HepG2 (cell line): Measurements from ENCODE around the gene SLIT3. TPM values are rescaled to one million over a fixed set of nuclear protein-coding genes. Genes with fewer than 3 reads are reported as not detected.

ENCODE experiments used
- ATAC-seq: fragments of 200-7000 bp; cut with Tn5 transposase; 3 replicates; pipeline ENCODE4 v1.9.1; 2020; ENCODE audit warnings: mild to moderate bottlenecking, moderate library complexity
- BruUV-seq: library from RNA; stranded (reverse); fragments of 400-500 nt; replicated peaks from 2 replicates; lab custom pipeline; 2021; lab: Mats Ljungman, UMichigan
- CTCF ChIA-PET: fragments of 300-600 bp; formaldehyde crosslinking; extraction: SDS; loops from one replicate; lab custom pipeline; 2021; ENCODE audit warnings: low total read pairs, inconsistent platforms, low intra/inter-chr PET ratio; lab: Yijun Ruan, JAX
- POLR2A ChIA-PET: fragments of 350-600 bp; sonication (Branson Sonifier 250); formaldehyde crosslinking; loops from one replicate; lab custom pipeline; 2020; ENCODE audit warnings: antibody characterized with exemption, inconsistent platforms; lab: Yijun Ruan, JAX
- DNase-seq: peaks from one replicate; pipeline ENCODE4 v3.0.0-alpha.2; 2015; ENCODE audit warnings: low spot score
- FAIRE-seq: peaks from 3 replicates; lab custom pipeline; 2011; peaks lifted over from hg19 to GRCh38; lab: Jason Lieb, UNC
- H2AFZ ChIP-seq: one replicate; pipeline ENCODE4 v1.6.1; 2011; ENCODE audit warnings: low read length, inconsistent platforms
- H3K27ac ChIP-seq: fragments of 300-600 bp; 3 replicates; pipeline ENCODE4 v1.8.0; 2011; ENCODE audit warnings: mixed run types, mild to moderate bottlenecking, mixed read lengths, low read length, inconsistent platforms; ENCODE audit not compliant: insufficient read depth; ENCODE audit errors: extremely low read length
- H3K27me3 ChIP-seq, 2 experiments: fragments of 200-600 bp in 1 of 2; 2 replicates in 1 of 2; 3 replicates in 1 of 2; pipeline versions ENCODE4 v1.6.0 to v1.8.0; 2011; ENCODE audit warnings: low read length in 2 of 2, mild to moderate bottlenecking in 2 of 2, moderate library complexity in 2 of 2, inconsistent platforms in 1 of 2; ENCODE audit not compliant: insufficient read depth in 2 of 2, control insufficient read depth in 1 of 2
- H3K36me3 ChIP-seq, 2 experiments: fragments of 200-600 bp in 1 of 2; replicated peaks in 1 of 2; 2 replicates in 1 of 2; 3 replicates in 1 of 2; pipeline versions ENCODE4 v1.5.1 to v1.8.0; 2011; ENCODE audit warnings: low read length in 2 of 2, inconsistent platforms in 1 of 2; ENCODE audit not compliant: insufficient read depth in 2 of 2, control insufficient read depth in 1 of 2
- H3K4me1 ChIP-seq: 2 replicates; pipeline ENCODE4 v1.5.1; 2012; ENCODE audit warnings: low read length, inconsistent platforms; ENCODE audit not compliant: insufficient read depth
- H3K4me2 ChIP-seq: 2 replicates; pipeline ENCODE4 v1.6.0; 2011; ENCODE audit warnings: low read depth, low read length, inconsistent platforms
- H3K4me3 ChIP-seq, 3 experiments: fragments of 200-600 bp in 1 of 3; sonication (generic), shearing (Covaris generic) in 1 of 3; replicated peaks in 1 of 3; 2 replicates each; pipeline ENCODE4 v1.5.1; 2011 to 2016; ENCODE audit warnings: low read length in 3 of 3, inconsistent platforms in 2 of 3, low read depth in 2 of 3, mild to moderate bottlenecking in 2 of 3, control low read depth in 1 of 3, mixed read lengths in 1 of 3; ENCODE audit not compliant: insufficient read depth in 1 of 3
- H3K79me2 ChIP-seq: one replicate; pipeline ENCODE4 v1.6.1; 2011; ENCODE audit warnings: low read length, inconsistent platforms; ENCODE audit not compliant: insufficient read depth
- H3K9ac ChIP-seq: 2 replicates; pipeline ENCODE4 v1.6.0; 2011; ENCODE audit warnings: mild to moderate bottlenecking, low read depth, low read length, inconsistent platforms; ENCODE audit not compliant: insufficient read depth
- H3K9me3 ChIP-seq: 2 replicates; pipeline ENCODE4 v1.5.1; 2012; ENCODE audit warnings: mild to moderate bottlenecking, low read length
- H4K20me1 ChIP-seq: 2 replicates; pipeline ENCODE4 v1.6.0; 2011; ENCODE audit warnings: inconsistent platforms, mild to moderate bottlenecking, low read length, moderate library complexity; ENCODE audit not compliant: insufficient read depth
- CHD2 ChIP-seq: IDR thresholded peaks from 2 replicates; pipeline ENCODE4 v1.6.1; 2011; ENCODE audit warnings: low read depth, low read length, improper control_type of control experiment
- KLF6 ChIP-seq: IDR thresholded peaks from 2 replicates; pipeline ENCODE4 v1.8.0; 2016; ENCODE audit warnings: missing biosample characterization, missing genetic modification reagents
- PCBP2 ChIP-seq: fragments of 200-400 bp; formaldehyde crosslinking; optimal IDR thresholded peaks from 2 replicates; pipeline ENCODE3; 2018; ENCODE audit warnings: low read length, low read depth; ENCODE audit not compliant: poor library complexity, severe bottlenecking
- SAP130 ChIP-seq: IDR thresholded peaks from 2 replicates; pipeline ENCODE4 v1.6.1; 2016; ENCODE audit warnings: low read depth
- SP1 ChIP-seq, 2 experiments: fragments of 450-650 bp in 1 of 2; sonication (generic) in 1 of 2; formaldehyde crosslinking in 1 of 2; IDR thresholded peaks; 2 replicates each; pipeline versions ENCODE4 v1.4.0 to v1.6.1; 2016 to 2020; ENCODE audit warnings: missing genetic modification reagents in 1 of 2
- SPEN ChIP-seq: sonication (generic); formaldehyde crosslinking; IDR thresholded peaks from 2 replicates; pipeline ENCODE4 v1.5.1; 2020; ENCODE audit warnings: low read depth, mild to moderate bottlenecking, missing genetic modification reagents
- TARDBP ChIP-seq: sonication (generic); formaldehyde crosslinking; IDR thresholded peaks from 2 replicates; pipeline ENCODE4 v1.8.0; 2022; ENCODE audit warnings: mild to moderate bottlenecking, missing genetic modification reagents
- ZBTB7B ChIP-seq: sonication (generic); formaldehyde crosslinking; IDR thresholded peaks from 2 replicates; pipeline ENCODE4 v1.4.0; 2020; ENCODE audit warnings: missing genetic modification reagents
- ZMYM4 ChIP-seq: sonication (generic); formaldehyde crosslinking; IDR thresholded peaks from 2 replicates; pipeline ENCODE4 v1.8.1; 2023; ENCODE audit warnings: mild to moderate bottlenecking, missing genetic modification reagents
- ZNF3 ChIP-seq: IDR thresholded peaks from 2 replicates; pipeline ENCODE4 v1.7.0; 2017; ENCODE audit warnings: inconsistent platforms
- ZNF337 ChIP-seq: sonication (generic); formaldehyde crosslinking; IDR thresholded peaks from 2 replicates; pipeline ENCODE4 v1.5.1; 2020; ENCODE audit warnings: missing genetic modification reagents, low read depth, mild to moderate bottlenecking, borderline replicate concordance
- WGBS: methylation state at CpG from one replicate; pipeline ENCODE4 v1.1.6; 2017; ENCODE audit warnings: low lambda C conversion rate; 5-methylcytosine and 5-hydroxymethylcytosine counted together
- in situ Hi-C: cut with HindIII; loops from 2 replicates; pipeline ENCODE4 v1.10.0; 2017; ENCODE audit warnings: low pct_unique_long_range_greater_than_20kb; ENCODE audit not compliant: extremely low pct_ligation_motif_present
- intact Hi-C: fragments of 100-400 bp; cut with micrococcal nuclease; formaldehyde crosslinking; loops from one replicate; pipeline ENCODE4 v1.10.0; 2022; ENCODE audit not compliant: unreplicated experiment
- polyA plus RNA-seq, 8 experiments: library from polyadenylated mRNA; depleted of rRNA in 3 of 8; stranded (reverse) in 7 of 8; unstranded in 1 of 8; fragments of >200 nt; fragmentation: Illumina TruSeq in 4 of 8; extraction: Trizol in 4 of 8; gene quantifications; 2 replicates each; pipeline versions ENCODE4 v1.2.1 to v1.2.3, GENCODE V29; 2011 to 2016; ENCODE audit warnings: low read depth in 4 of 8, missing spikeins in 1 of 8, mixed read lengths in 1 of 8; ENCODE audit not compliant: insufficient read depth in 1 of 8
- total RNA-seq, 5 experiments: library from RNA; depleted of rRNA; stranded (reverse); fragments of >200 nt; fragmentation: Illumina TruSeq; extraction: Trizol; gene quantifications; 2 replicates each; pipeline ENCODE4 v1.2.3, GENCODE V29; 2016; ENCODE audit warnings: low read depth in 1 of 5
- TF ChIP-seq, protein P1 (sequence below): sonication (generic); formaldehyde crosslinking; IDR thresholded peaks from one replicate; pipeline ENCODE4 v1.5.1; 2020; ENCODE audit warnings: mild to moderate bottlenecking, missing genetic modification reagents; ENCODE audit errors: not compliant biosample characterization

SLIT3 gene
- total and polyA plus RNA-seq, 2 of the 13 experiments (the other 11 are each of a cell fraction or from before 2014, with no cell fraction given) = not detected

DNA sequence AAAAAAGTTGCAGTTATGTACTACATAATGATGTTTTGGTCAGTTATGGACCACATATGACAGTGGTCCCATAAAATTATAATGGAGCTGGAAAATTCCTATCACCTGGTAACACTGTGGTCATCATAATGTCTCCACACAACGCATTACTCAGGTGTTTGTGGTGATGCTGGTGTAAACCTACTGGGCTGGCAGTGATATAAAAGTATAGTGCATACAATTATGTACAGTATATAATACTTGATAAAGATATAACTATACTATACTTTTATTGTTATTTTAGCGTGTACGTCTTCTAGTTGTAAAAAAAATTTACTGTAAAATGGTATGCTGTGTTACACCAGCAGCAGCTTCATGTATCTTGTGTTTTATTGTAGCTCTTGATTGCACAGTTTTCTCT, 655.7 kb downstream of the SLIT3 start:
- no peak overlapping the region for H2AFZ ChIP-seq
- H3K27me3 ChIP-seq = no peaks in the 10 kb centered on the region
- no peaks in the 10 kb centered on the region for H3K9me3 ChIP-seq
- ATAC-seq = no peak
- no TSS peak for BruUV-seq
- intact Hi-C loops = no loop called here
- H3K27ac ChIP-seq = no peak overlapping the region
- ChIA-PET POLR2A (no interaction called here), CTCF (no interaction called here)
- 75% methylated on average over 3 of the region's 3 CpGs for WGBS
- no peaks in the 10 kb centered on the region for H3K36me3 ChIP-seq
- H3K4me3 ChIP-seq = no peak overlapping the region
- no peaks in the 10 kb centered on the region for H3K79me2 ChIP-seq
- TF ChIP-seq SP1 (IDR thresholded peaks at IDR 0.05) = no peak
- TF ChIP-seq SP1 (CRISPR knock-in tag; IDR thresholded peaks at IDR 0.05) = no peak
- no peak for TF ChIP-seq ZBTB7B (CRISPR knock-in tag)
- no peak for TF ChIP-seq ZNF337 (CRISPR knock-in tag)
- TF ChIP-seq PCBP2 = no peak
- TF ChIP-seq, all 625 proteins: peak for 0
- Histone ChIP-seq H3K4me2 (no peak overlapping the region), H4K20me1 (no peaks in the 10 kb centered on the region), H3K9ac (no peak overlapping the region), H3K4me1 (peaks cover 11% of the 10 kb centered on the region)
- no peak for DNase-seq
- in situ Hi-C loops = no loop called here
- FAIRE-seq = no peak

DNA sequence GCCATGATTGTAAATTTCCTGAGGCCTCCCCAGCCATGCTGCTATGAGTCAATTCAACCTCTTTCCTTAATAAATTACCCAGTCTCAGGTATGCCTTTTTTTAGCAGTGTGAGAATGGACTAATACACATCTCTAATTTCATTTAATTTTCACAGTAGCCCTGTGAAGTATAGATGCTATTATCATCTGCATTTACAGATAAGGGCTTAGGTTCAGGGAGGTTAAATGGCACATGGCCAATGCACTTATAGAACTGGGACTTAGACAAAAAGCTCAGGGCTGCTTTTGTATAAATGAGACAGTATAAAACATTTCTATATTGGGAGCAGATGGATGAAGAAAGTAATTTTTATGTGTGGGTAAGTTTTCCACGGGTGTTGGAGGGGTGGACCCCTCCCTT, 658.9 kb downstream of the SLIT3 start:
- BruUV-seq = no TSS peak
- POLR2A ChIA-PET = no interaction called here
- Histone ChIP-seq H3K9me3 (no peaks in the 10 kb centered on the region), H3K4me2 (no peak overlapping the region), H3K27me3 (no peaks in the 10 kb centered on the region), H3K79me2 (no peaks in the 10 kb centered on the region), H4K20me1 (no peaks in the 10 kb centered on the region), H3K9ac (no peak overlapping the region), H3K4me3 (no peak overlapping the region), H3K36me3 (no peaks in the 10 kb centered on the region), H3K4me1 (peaks cover 11% of the 10 kb centered on the region), H2AFZ (no peak overlapping the region), H3K27ac (no peak overlapping the region)
- DNase-seq (no peak), ATAC-seq (no peak), FAIRE-seq (no peak)
- in situ Hi-C loops (no loop called here), intact Hi-C loops (no loop called here)
- CTCF ChIA-PET = no interaction called here
- WGBS = 53% methylated on average over 1 of the region's 1 CpG
- TF ChIP-seq, protein P1, sequence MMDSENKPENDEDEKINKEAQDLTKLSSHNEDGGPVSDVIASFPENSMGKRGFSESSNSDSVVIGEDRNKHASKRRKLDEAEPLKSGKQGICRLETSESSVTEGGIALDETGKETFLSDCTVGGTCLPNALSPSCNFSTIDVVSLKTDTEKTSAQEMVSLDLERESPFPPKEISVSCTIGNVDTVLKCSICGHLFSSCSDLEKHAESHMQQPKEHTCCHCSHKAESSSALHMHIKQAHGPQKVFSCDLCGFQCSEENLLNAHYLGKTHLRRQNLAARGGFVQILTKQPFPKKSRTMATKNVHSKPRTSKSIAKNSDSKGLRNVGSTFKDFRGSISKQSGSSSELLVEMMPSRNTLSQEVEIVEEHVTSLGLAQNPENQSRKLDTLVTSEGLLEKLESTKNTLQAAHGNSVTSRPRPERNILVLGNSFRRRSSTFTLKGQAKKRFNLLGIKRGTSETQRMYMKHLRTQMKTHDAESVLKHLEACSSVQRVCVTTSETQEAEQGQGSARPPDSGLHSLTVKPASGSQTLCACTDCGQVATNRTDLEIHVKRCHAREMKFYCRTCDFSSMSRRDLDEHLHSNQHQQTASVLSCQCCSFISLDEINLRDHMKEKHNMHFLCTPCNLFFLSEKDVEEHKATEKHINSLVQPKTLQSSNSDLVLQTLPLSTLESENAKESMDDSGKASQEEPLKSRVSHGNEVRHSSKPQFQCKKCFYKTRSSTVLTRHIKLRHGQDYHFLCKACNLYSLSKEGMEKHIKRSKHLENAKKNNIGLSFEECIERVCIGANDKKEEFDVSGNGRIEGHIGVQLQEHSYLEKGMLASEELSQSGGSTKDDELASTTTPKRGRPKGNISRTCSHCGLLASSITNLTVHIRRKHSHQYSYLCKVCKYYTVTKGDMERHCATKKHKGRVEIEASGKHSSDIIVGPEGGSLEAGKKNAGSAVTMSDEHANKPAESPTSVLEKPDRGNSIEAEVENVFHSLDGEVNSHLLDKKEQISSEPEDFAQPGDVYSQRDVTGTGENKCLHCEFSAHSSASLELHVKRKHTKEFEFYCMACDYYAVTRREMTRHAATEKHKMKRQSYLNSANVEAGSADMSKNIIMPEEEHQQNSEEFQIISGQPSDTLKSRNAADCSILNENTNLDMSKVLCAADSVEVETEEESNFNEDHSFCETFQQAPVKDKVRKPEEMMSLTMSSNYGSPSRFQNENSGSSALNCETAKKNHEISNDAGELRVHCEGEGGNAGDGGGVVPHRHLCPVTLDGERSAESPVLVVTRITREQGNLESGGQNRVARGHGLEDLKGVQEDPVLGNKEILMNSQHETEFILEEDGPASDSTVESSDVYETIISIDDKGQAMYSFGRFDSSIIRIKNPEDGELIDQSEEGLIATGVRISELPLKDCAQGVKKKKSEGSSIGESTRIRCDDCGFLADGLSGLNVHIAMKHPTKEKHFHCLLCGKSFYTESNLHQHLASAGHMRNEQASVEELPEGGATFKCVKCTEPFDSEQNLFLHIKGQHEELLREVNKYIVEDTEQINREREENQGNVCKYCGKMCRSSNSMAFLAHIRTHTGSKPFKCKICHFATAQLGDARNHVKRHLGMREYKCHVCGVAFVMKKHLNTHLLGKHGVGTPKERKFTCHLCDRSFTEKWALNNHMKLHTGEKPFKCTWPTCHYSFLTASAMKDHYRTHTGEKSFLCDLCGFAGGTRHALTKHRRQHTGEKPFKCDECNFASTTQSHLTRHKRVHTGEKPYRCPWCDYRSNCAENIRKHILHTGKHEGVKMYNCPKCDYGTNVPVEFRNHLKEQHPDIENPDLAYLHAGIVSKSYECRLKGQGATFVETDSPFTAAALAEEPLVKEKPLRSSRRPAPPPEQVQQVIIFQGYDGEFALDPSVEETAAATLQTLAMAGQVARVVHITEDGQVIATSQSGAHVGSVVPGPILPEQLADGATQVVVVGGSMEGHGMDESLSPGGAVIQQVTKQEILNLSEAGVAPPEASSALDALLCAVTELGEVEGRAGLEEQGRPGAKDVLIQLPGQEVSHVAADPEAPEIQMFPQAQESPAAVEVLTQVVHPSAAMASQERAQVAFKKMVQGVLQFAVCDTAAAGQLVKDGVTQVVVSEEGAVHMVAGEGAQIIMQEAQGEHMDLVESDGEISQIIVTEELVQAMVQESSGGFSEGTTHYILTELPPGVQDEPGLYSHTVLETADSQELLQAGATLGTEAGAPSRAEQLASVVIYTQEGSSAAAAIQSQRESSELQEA (CRISPR knock-in tag) = no peak
- TF ChIP-seq CHD2 (no peak), KLF6 (no peak), TARDBP (no peak), ZNF3 (CRISPR knock-in tag) (no peak), SAP130 (no peak), ZMYM4 (no peak), SPEN (CRISPR knock-in tag) (no peak), ZBTB7B (CRISPR knock-in tag) (no peak)
